Head of caudate nucleus (tissue), 42 donors: ENCODE results near the gene MAMDC4.

Source experiments
- DNase-seq, 42 donors: peaks; one replicate each; pipeline versions ENCODE4 v3.0.0 to v3.0.0-alpha.2; 2020 to 2021; ENCODE audit warnings: mixed read lengths in 7 of 42
- intact Hi-C: fragments of 100-400 bp; cut with DNase I; formaldehyde crosslinking; loops from one replicate; pipeline ENCODE4 v1.15.0; 2022

MAMDC4 gene

GRCh38 chr9:136899196-136899595, 47.0 kb downstream of the MAMDC4 start:
- intact Hi-C loops = no loop called here
- DNase-seq = peak in 12 of 42 donors; percentile 23 to 66 (median 38)

GRCh38 chr9:136900556-136900955, 48.4 kb downstream of the MAMDC4 start:
- DNase-seq = no peak
- intact Hi-C loops = no loop called here

- intact Hi-C loops = no loop called here
- no peak for DNase-seq
Measured at GRCh38 chr9:136900988-136901515, 48.9 kb downstream of the MAMDC4 start.

GRCh38 chr9:136901516-136902258, 49.5 kb downstream of the MAMDC4 start:
- intact Hi-C loops = no loop called here
- no peak for DNase-seq

- intact Hi-C loops = no loop called here
- DNase-seq = no peak
Measured at GRCh38 chr9:136902259-136902821, 50.2 kb downstream of the MAMDC4 start.

- intact Hi-C loops = no loop called here
- no peak for DNase-seq
Measured at GRCh38 chr9:136903041-136903554, 51.0 kb downstream of the MAMDC4 start.

GRCh38 chr9:136906266-136906665, 54.1 kb downstream of the MAMDC4 start:
- intact Hi-C loops = no loop called here
- no peak for DNase-seq

GRCh38 chr9:136907011-136907914, 55.1 kb downstream of the MAMDC4 start:
- intact Hi-C loops = no loop called here
- no peak for DNase-seq
